Measurements from ENCODE around the gene DACT2. TPM values are rescaled to one million over a fixed set of nuclear protein-coding genes. Genes with fewer than 3 reads are reported as not detected.
A peak's percentile ranks its signal among the peaks of the same experiment; 100 is the strongest.

DACT2 gene
- total and polyA plus RNA-seq, 2 experiments from 2014 or later, result not detected

GRCh38 chr6:168265827-168266815, 53.5 kb downstream of the DACT2 start:
- H3K9me2 ChIP-seq (ENCODE audit: insufficient read depth), result no peaks in the 10 kb centered on the region
- H4K20me1 ChIP-seq (ENCODE audit: insufficient read depth), result no peaks in the 10 kb centered on the region
- H3K9me3 ChIP-seq (ENCODE audit: low read depth), result no peaks in the 10 kb centered on the region
- 61 to 64% methylated on average over 15 of the region's 15 CpGs for WGBS, 2 experiments (ENCODE audit: low coverage in 1 of 2, low lambda C conversion rate in 2 of 2, missing lambda C conversion rate in 2 of 2)
- no peak for DNase-seq
- H3K27me3 ChIP-seq (replicated peaks; ENCODE audit: insufficient read depth), result no peaks in the 10 kb centered on the region
- no peak overlapping the region for H3K9ac ChIP-seq
- H3K4me1 ChIP-seq (ENCODE audit: insufficient read depth), result no peaks in the 10 kb centered on the region
- H3K27ac ChIP-seq, result no peak overlapping the region
- no peak overlapping the region for H3K4me3 ChIP-seq
- in situ Hi-C loops (cut with MboI), result no loop called here
- no peak overlapping the region for H3K4me2 ChIP-seq (ENCODE audit: unreplicated experiment)
- H2AFZ ChIP-seq, result no peak overlapping the region
- no peaks in the 10 kb centered on the region for H3K79me2 ChIP-seq (ENCODE audit: insufficient read depth)
- H3F3A ChIP-seq (ENCODE audit: insufficient read depth), result no peaks in the 10 kb centered on the region
- TF ChIP-seq EZH2 (IDR thresholded peaks at IDR 0.05; ENCODE audit: insufficient read depth, poor library complexity, severe bottlenecking) (no peak), EZH2phosphoT487 (IDR thresholded peaks at IDR 0.05; ENCODE audit: insufficient read depth, low read depth) (no peak)
- H3K36me3 ChIP-seq (ENCODE audit: low read depth), result no peaks in the 10 kb centered on the region

GRCh38 chr6:168265394-168265793, 54.2 kb downstream of the DACT2 start:
- Histone ChIP-seq H3K9me3 (ENCODE audit: low read depth) (no peaks in the 10 kb centered on the region), H3K4me3 (no peak overlapping the region), H3K9me2 (ENCODE audit: insufficient read depth) (no peaks in the 10 kb centered on the region), H3K4me1 (ENCODE audit: insufficient read depth) (no peaks in the 10 kb centered on the region), H3K4me2 (ENCODE audit: unreplicated experiment) (no peak overlapping the region), H4K20me1 (ENCODE audit: insufficient read depth) (no peaks in the 10 kb centered on the region), H3K79me2 (ENCODE audit: insufficient read depth) (no peaks in the 10 kb centered on the region), H3K27ac (no peak overlapping the region), H3K27me3 (replicated peaks; ENCODE audit: insufficient read depth) (no peaks in the 10 kb centered on the region), H2AFZ (no peak overlapping the region), H3K36me3 (ENCODE audit: low read depth) (no peaks in the 10 kb centered on the region), H3F3A (ENCODE audit: insufficient read depth) (no peaks in the 10 kb centered on the region), H3K9ac (no peak overlapping the region)
- no peak for DNase-seq
- TF ChIP-seq EZH2 (IDR thresholded peaks at IDR 0.05; ENCODE audit: insufficient read depth, poor library complexity, severe bottlenecking) (no peak), EZH2phosphoT487 (IDR thresholded peaks at IDR 0.05; ENCODE audit: insufficient read depth, low read depth) (no peak)
- 34 to 40% methylated on average over 15 of the region's 15 CpGs for WGBS, 2 experiments (ENCODE audit: low coverage in 1 of 2, low lambda C conversion rate in 2 of 2, missing lambda C conversion rate in 2 of 2)
- in situ Hi-C loops (cut with MboI), result no loop called here

- Histone ChIP-seq H3K4me2 (ENCODE audit: unreplicated experiment) (no peak overlapping the region), H3K36me3 (ENCODE audit: low read depth) (no peaks in the 10 kb centered on the region), H3K9ac (no peak overlapping the region), H4K20me1 (ENCODE audit: insufficient read depth) (no peaks in the 10 kb centered on the region), H3K27ac (no peak overlapping the region), H3K4me1 (ENCODE audit: insufficient read depth) (no peaks in the 10 kb centered on the region), H3F3A (ENCODE audit: insufficient read depth) (no peaks in the 10 kb centered on the region), H3K4me3 (no peak overlapping the region), H3K9me3 (ENCODE audit: low read depth) (no peaks in the 10 kb centered on the region), H3K9me2 (ENCODE audit: insufficient read depth) (no peaks in the 10 kb centered on the region), H3K79me2 (ENCODE audit: insufficient read depth) (no peaks in the 10 kb centered on the region), H2AFZ (no peak overlapping the region), H3K27me3 (replicated peaks; ENCODE audit: insufficient read depth) (no peaks in the 10 kb centered on the region)
- in situ Hi-C loops (cut with MboI), result no loop called here
- TF ChIP-seq EZH2 (IDR thresholded peaks at IDR 0.05; ENCODE audit: insufficient read depth, poor library complexity, severe bottlenecking) (no peak), EZH2phosphoT487 (IDR thresholded peaks at IDR 0.05; ENCODE audit: insufficient read depth, low read depth) (no peak)
- 23 to 24% methylated on average over 18 to 19 of the region's 19 CpGs for WGBS, 2 experiments (ENCODE audit: low coverage in 1 of 2, low lambda C conversion rate in 2 of 2, missing lambda C conversion rate in 2 of 2)
- DNase-seq, result peak; percentile 11
Observed at GRCh38 chr6:168264593-168265335, 54.8 kb downstream of the DACT2 start.

- Histone ChIP-seq H3K4me3 (no peak overlapping the region), H3K36me3 (ENCODE audit: low read depth) (no peaks in the 10 kb centered on the region), H3K27ac (no peak overlapping the region), H3K4me2 (ENCODE audit: unreplicated experiment) (no peak overlapping the region), H3K9ac (no peak overlapping the region), H2AFZ (no peak overlapping the region), H4K20me1 (ENCODE audit: insufficient read depth) (no peaks in the 10 kb centered on the region), H3K9me2 (ENCODE audit: insufficient read depth) (no peaks in the 10 kb centered on the region), H3K9me3 (ENCODE audit: low read depth) (no peaks in the 10 kb centered on the region), H3K79me2 (ENCODE audit: insufficient read depth) (no peaks in the 10 kb centered on the region), H3F3A (ENCODE audit: insufficient read depth) (no peaks in the 10 kb centered on the region), H3K4me1 (ENCODE audit: insufficient read depth) (no peaks in the 10 kb centered on the region), H3K27me3 (replicated peaks; ENCODE audit: insufficient read depth) (no peaks in the 10 kb centered on the region)
- no peak for DNase-seq
- TF ChIP-seq EZH2phosphoT487 (IDR thresholded peaks at IDR 0.05; ENCODE audit: insufficient read depth, low read depth), result no peak
- TF ChIP-seq EZH2 (IDR thresholded peaks at IDR 0.05; ENCODE audit: insufficient read depth, poor library complexity, severe bottlenecking), result no peak
- WGBS, 2 experiments (ENCODE audit: low coverage in 1 of 2, low lambda C conversion rate in 2 of 2, missing lambda C conversion rate in 2 of 2), result 83 to 85% methylated on average over 28 of the region's 28 CpGs
- in situ Hi-C loops (cut with MboI), result no loop called here
Observed at GRCh38 chr6:168263351-168263905, 56.1 kb downstream of the DACT2 start.

Measured in GM23248 (cell line).